ENCODE measurements around the gene SNCB. TPM values are rescaled to one million over a fixed set of nuclear protein-coding genes. Genes with fewer than 3 reads are reported as not detected.
"Not testable (repeated sequence)": the region's sequence is repeated elsewhere in the genome, so short reads cannot be mapped to it uniquely, and the experiment has no call there.

The SNCB gene
- total and polyA plus RNA-seq, 4 donors: 13.6 to 271 (median 157) TPM

DNA sequence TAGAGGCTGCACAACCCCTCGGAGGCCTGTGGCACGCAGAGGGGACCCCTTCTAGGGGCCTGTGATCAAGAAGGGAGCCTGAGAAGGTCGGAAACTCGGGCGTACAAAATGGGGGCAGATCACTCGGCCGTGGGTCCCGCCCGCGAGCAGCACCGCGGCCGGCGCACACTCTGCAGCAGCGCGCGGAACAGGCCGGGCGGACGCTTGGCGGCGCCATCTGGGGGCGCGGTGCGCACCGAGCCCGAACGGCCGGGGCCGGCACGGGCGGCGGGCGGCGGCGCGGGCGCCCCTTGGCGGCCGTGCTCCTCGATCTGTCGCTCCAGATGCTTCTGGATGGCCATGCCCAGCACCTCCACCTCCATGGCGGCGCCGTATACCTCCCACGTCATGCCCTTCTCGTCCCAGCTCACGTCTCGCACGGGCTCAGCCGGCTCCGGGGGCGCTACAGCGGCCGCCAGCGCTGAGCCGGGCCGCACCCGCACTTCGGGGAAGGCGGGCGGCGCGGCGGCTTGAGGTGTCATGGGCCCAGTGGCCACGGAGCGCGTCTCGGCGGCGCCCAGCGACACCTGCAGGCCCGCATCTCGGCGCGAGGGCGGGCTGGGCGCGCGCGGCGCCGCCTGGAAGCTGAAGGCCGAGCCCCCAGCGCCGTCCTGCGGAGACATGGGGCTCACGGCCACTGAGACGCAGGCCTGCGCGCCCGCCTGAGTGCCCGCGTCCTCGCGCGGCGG, 33.5 kb downstream of the SNCB start:
- peaks cover 2% of the 10 kb centered on the region for H3K4me1 ChIP-seq (ENCODE audit: control insufficient read depth, insufficient read depth, low read length)
- no peaks in the 10 kb centered on the region for H3K9me3 ChIP-seq (ENCODE audit: control insufficient read depth, insufficient read depth, low read length)
- H3K36me3 ChIP-seq (ENCODE audit: control insufficient read depth, insufficient read depth, low read length): peaks cover 68% of the 10 kb centered on the region
- 43% methylated on average over 87 of the region's 98 CpGs for WGBS (ENCODE audit: insufficient coverage)
- DNase-seq (ENCODE audit: low read depth in 4 of 6, low spot score in 6 of 6): no peak
- no peak overlapping the region for H3K4me3 ChIP-seq (ENCODE audit: low read depth, low read length)
- no peak overlapping the region for H3K27ac ChIP-seq (ENCODE audit: low read depth, low read length)
- H3K27me3 ChIP-seq (ENCODE audit: control insufficient read depth, insufficient read depth, low read length): no peaks in the 10 kb centered on the region

DNA sequence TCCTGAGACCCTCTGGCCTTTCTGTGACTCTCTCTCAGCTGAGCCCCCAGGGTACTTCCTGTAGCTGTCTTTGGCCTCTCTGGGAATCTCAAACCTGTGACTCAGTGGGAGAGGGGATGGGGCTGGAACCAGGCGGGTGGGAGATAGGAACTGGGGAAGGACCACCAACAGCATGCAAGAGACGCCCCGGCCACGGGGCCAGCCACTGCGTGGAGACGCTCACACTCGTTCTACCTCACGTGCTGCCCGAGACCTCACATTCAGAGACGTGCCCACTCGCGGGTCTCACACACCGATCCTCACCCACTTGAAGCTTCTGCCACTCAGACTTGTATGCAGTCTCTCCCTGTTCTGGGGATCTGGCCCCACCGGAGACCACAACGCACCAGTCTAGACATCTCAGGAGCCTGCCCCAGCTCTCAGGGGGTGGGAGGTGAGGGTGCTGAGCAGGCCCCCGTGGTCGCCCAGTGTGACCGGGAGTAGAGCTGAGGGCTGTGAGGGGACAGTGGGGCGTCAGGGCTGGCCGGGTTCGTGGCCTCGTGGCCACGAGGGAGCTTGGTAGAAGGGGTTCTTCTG, 34.2 kb downstream of the SNCB start:
- Histone ChIP-seq H3K4me3 (ENCODE audit: low read depth, low read length) (no peak overlapping the region), H3K9me3 (ENCODE audit: control insufficient read depth, insufficient read depth, low read length) (no peaks in the 10 kb centered on the region), H3K36me3 (ENCODE audit: control insufficient read depth, insufficient read depth, low read length) (peaks cover 74% of the 10 kb centered on the region), H3K27ac (ENCODE audit: low read depth, low read length) (no peak overlapping the region), H3K4me1 (ENCODE audit: control insufficient read depth, insufficient read depth, low read length) (no peaks in the 10 kb centered on the region), H3K27me3 (ENCODE audit: control insufficient read depth, insufficient read depth, low read length) (no peaks in the 10 kb centered on the region)
- WGBS (ENCODE audit: insufficient coverage): 91% methylated on average over 22 of the region's 23 CpGs
- DNase-seq (ENCODE audit: low read depth in 4 of 6, low spot score in 6 of 6): no peak

DNA sequence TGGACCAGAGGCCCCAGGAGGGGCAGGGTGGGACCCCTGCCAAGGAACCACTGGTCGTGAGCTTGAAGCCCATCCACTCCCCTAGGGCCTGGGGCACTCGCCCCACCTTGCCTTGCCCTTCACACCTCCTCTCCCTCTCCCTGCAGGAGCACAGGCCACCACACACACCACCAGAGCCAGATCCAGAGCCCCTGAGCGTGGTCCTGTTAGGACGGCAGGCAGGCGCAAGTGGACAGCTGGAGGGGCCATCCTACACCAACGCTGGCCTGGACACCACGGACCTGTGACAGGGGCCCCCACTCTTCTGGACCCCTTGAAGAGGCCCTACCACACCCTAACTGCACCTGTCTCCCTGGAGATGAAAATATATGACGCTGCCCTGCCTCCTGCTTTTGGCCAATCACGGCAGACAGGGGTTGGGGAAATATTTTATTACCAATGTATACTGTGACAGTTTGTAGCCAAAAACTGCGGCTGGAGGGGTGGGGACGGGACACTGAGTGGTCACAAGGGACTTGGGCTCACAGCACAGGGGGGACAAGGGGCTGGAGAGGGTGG, 34.9 kb downstream of the SNCB start:
- Histone ChIP-seq H3K27me3 (ENCODE audit: control insufficient read depth, insufficient read depth, low read length) (no peaks in the 10 kb centered on the region), H3K36me3 (ENCODE audit: control insufficient read depth, insufficient read depth, low read length) (peaks cover 81% of the 10 kb centered on the region), H3K9me3 (ENCODE audit: control insufficient read depth, insufficient read depth, low read length) (no peaks in the 10 kb centered on the region), H3K4me1 (ENCODE audit: control insufficient read depth, insufficient read depth, low read length) (no peaks in the 10 kb centered on the region), H3K27ac (ENCODE audit: low read depth, low read length) (no peak overlapping the region), H3K4me3 (ENCODE audit: low read depth, low read length) (no peak overlapping the region)
- WGBS (ENCODE audit: insufficient coverage): 85% methylated on average over 7 of the region's 11 CpGs
- DNase-seq (ENCODE audit: low read depth in 4 of 6, low spot score in 6 of 6): no peak

DNA sequence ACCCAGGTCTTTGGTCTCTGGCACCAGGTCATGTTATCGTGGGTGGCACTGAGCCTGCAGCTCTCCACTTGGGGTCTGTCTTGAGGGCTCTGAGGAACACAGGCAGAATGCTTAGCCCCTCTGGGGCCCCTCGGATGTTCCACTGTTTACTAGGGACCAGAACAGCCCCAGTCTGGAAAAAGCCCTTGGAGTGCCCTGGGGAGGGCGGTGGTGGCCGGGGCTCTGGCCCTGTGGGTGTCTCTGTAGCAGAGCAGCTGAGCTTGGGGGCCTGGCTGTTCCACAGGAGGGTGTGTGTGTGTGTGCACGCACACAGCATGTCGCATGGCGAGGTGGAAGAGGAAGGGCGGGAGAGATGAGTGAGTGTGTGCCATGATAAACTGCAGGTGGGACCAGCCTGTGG, 35.8 kb downstream of the SNCB start:
- no peak overlapping the region for H3K4me3 ChIP-seq (ENCODE audit: low read depth, low read length)
- H3K27ac ChIP-seq (ENCODE audit: low read depth, low read length): no peak overlapping the region
- no peaks in the 10 kb centered on the region for H3K27me3 ChIP-seq (ENCODE audit: control insufficient read depth, insufficient read depth, low read length)
- H3K4me1 ChIP-seq (ENCODE audit: control insufficient read depth, insufficient read depth, low read length): no peaks in the 10 kb centered on the region
- no peak for DNase-seq (ENCODE audit: low read depth in 4 of 6, low spot score in 6 of 6)
- WGBS (ENCODE audit: insufficient coverage): 85% methylated on average over 7 of the region's 8 CpGs
- H3K9me3 ChIP-seq (ENCODE audit: control insufficient read depth, insufficient read depth, low read length): no peaks in the 10 kb centered on the region
- H3K36me3 ChIP-seq (ENCODE audit: control insufficient read depth, insufficient read depth, low read length): peaks cover 84% of the 10 kb centered on the region

DNA sequence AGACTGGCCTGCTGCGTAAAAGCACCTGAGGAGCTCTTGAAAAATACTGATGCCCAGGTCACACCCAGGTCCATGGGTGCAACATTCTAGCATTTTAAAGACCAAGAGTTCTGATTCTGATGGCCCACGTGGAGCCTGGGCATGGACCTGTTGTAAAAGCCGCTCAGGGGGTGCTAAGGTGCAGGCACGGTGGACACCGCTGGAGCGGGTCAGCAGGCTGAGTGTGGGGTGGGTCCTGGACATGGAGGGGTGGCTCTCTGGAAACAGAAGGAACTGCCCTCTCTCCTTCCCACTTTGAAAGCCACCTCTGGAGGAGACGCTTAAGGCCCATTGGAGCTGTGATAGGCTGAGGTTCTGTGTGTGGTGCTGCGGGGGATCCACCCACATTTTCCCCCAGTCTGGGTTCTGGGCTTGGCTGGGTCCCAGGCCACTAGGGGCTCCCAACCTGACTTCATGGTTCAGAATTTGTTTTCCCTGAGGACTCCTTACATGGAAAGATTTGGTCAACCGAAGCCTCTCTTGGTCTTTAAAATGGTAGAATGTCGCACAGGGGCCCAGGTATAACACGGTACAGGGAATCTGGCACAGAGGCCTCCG, 37.0 kb downstream of the SNCB start:
- peaks cover 81% of the 10 kb centered on the region for H3K36me3 ChIP-seq (ENCODE audit: control insufficient read depth, insufficient read depth, low read length)
- H3K27ac ChIP-seq (ENCODE audit: low read depth, low read length): no peak overlapping the region
- no peaks in the 10 kb centered on the region for H3K9me3 ChIP-seq (ENCODE audit: control insufficient read depth, insufficient read depth, low read length)
- 92% methylated on average over 8 of the region's 12 CpGs for WGBS (ENCODE audit: insufficient coverage)
- H3K4me1 ChIP-seq (ENCODE audit: control insufficient read depth, insufficient read depth, low read length): no peaks in the 10 kb centered on the region
- no peak for DNase-seq (ENCODE audit: low read depth in 4 of 6, low spot score in 6 of 6)
- H3K4me3 ChIP-seq (ENCODE audit: low read depth, low read length): no peak overlapping the region
- no peaks in the 10 kb centered on the region for H3K27me3 ChIP-seq (ENCODE audit: control insufficient read depth, insufficient read depth, low read length)

DNA sequence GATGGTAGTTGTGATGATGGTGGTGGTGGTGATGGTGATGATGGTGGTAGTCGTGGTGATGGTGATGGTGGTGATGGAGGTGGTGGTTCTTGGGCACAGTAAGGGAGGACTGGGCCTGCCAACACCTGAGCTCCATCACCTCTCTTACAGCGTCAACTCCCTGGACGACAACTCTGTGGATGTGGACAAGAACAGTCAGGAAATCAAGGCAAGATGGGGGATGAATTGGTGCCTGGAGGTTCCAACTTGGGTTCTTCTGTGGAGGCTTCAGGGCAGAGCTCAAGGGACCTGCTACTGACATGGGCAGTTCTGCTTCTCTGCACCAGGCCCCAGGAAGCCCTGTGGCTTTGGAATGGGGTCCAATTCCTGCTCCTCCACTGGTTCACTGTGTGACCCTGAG, 37.8 kb downstream of the SNCB start:
- no peaks in the 10 kb centered on the region for H3K27me3 ChIP-seq (ENCODE audit: control insufficient read depth, insufficient read depth, low read length)
- WGBS (ENCODE audit: insufficient coverage): 100% methylated on average over 1 of the region's 3 CpGs
- H3K36me3 ChIP-seq (ENCODE audit: control insufficient read depth, insufficient read depth, low read length): peaks cover 77% of the 10 kb centered on the region
- no peaks in the 10 kb centered on the region for H3K4me1 ChIP-seq (ENCODE audit: control insufficient read depth, insufficient read depth, low read length)
- H3K9me3 ChIP-seq (ENCODE audit: control insufficient read depth, insufficient read depth, low read length): no peaks in the 10 kb centered on the region
- H3K4me3 ChIP-seq (ENCODE audit: low read depth, low read length): no peak overlapping the region
- H3K27ac ChIP-seq (ENCODE audit: low read depth, low read length): no peak overlapping the region
- DNase-seq (ENCODE audit: low read depth in 4 of 6, low spot score in 6 of 6): no peak

DNA sequence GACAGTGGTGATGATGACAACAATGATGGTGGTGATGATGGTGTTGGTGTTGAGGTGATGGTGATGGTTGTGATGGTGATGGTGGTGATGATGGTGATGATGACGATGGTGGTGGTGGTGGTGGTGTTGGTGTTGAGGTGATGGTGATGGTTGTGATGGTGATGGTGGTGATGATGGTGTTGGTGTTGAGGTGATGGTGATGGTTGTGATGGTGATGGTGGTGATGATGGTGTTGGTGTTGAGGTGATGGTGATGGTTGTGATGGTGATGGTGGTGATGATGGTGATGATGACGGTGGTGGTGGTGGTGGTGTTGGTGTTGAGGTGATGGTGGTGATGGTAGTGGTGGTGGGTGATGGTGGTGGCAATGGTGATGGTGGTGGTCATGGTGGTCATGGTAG, 38.7 kb downstream of the SNCB start:
- H3K4me3 ChIP-seq (ENCODE audit: low read depth, low read length); H3K9me3 ChIP-seq (ENCODE audit: control insufficient read depth, insufficient read depth, low read length); DNase-seq (ENCODE audit: low read depth in 4 of 6, low spot score in 6 of 6); H3K27me3 ChIP-seq (ENCODE audit: control insufficient read depth, insufficient read depth, low read length); H3K27ac ChIP-seq (ENCODE audit: low read depth, low read length); H3K4me1 ChIP-seq (ENCODE audit: control insufficient read depth, insufficient read depth, low read length): not testable (repeated sequence)
- WGBS (ENCODE audit: insufficient coverage): 48% methylated on average over 2 of the region's 2 CpGs
- peaks cover 73% of the 10 kb centered on the region for H3K36me3 ChIP-seq (ENCODE audit: control insufficient read depth, insufficient read depth, low read length)

DNA sequence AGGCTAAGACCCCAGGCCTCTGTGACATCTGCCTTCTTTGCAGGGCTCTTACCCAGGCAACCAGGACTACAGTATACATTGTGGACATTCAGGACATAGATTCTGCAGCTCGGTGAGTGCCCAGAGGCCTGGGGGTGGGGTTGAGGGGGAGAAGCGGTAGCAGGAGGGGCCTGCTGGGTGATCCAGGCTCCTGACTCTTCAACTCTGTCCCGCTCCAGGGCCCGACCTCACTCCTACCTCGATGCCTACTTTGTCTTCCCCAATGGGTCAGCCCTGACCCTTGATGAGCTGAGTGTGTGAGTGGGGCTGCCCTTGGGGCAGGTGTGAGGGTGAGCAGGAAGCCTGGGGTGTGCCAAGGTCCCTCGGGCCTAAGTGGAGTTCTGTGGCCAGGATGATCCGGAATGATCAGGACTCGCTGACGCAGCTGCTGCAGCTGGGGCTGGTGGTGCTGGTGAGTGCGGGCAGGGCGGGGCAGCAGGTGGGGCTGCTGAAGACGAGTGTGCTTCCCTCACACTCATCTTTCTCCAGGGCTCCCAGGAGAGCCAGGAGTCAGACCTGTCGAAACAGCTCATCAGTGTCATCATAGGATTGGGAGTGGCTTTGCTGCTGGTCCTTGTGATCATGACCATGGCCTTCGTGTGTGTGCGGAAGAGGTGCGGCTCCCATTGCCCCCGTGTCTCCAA, 40.2 kb downstream of the SNCB start:
- H3K36me3 ChIP-seq (ENCODE audit: control insufficient read depth, insufficient read depth, low read length): peaks cover 62% of the 10 kb centered on the region
- H3K4me1 ChIP-seq (ENCODE audit: control insufficient read depth, insufficient read depth, low read length): no peaks in the 10 kb centered on the region
- DNase-seq (ENCODE audit: low read depth in 4 of 6, low spot score in 6 of 6): no peak
- H3K27me3 ChIP-seq (ENCODE audit: control insufficient read depth, insufficient read depth, low read length): no peaks in the 10 kb centered on the region
- 86% methylated on average over 4 of the region's 17 CpGs for WGBS (ENCODE audit: insufficient coverage)
- H3K4me3 ChIP-seq (ENCODE audit: low read depth, low read length): no peak overlapping the region
- peaks cover 1% of the 10 kb centered on the region for H3K9me3 ChIP-seq (ENCODE audit: control insufficient read depth, insufficient read depth, low read length)
- H3K27ac ChIP-seq (ENCODE audit: low read depth, low read length): no peak overlapping the region

DNA sequence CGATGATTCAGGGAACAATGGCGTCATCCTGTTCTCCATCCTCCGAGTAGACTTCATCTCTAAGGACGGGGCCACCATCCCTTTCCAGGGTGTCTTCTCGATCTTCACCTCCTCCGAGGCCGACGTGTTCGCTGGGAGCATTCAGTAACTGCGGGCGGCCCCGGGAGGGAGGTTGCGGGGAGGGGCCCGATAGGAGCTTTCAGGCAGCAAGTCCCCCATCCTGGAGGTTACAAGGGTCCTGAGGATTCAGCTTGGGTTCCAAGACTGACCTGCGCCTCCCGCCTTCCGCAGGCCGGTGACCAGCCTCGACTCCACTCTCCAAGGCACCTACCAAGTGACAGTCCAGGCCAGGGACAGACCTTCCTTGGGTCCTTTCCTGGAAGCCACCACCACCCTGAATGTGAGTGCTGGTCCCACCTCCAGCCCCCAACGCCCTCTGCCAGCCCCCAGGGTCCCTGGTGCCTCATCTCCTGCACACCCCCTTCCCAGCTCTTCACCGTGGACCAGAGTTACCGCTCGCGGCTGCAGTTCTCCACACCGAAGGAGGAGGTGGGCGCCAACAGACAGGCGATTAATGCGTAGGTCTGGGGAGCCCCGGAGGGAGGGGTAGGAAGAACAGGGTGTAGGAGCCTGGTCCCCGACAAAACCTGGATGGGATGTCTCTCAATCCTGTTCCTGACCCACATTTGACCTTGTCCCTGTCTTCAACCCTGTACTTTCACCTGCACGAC, 41.1 kb downstream of the SNCB start:
- H3K27ac ChIP-seq (ENCODE audit: low read depth, low read length): no peak overlapping the region

More for the DNA sequence above, 41.1 kb downstream of the SNCB start:
- no peak overlapping the region for H3K4me3 ChIP-seq (ENCODE audit: low read depth, low read length)
- peaks cover 3% of the 10 kb centered on the region for H3K9me3 ChIP-seq (ENCODE audit: control insufficient read depth, insufficient read depth, low read length)
- H3K27me3 ChIP-seq (ENCODE audit: control insufficient read depth, insufficient read depth, low read length): no peaks in the 10 kb centered on the region
- peaks cover 57% of the 10 kb centered on the region for H3K36me3 ChIP-seq (ENCODE audit: control insufficient read depth, insufficient read depth, low read length)
- H3K4me1 ChIP-seq (ENCODE audit: control insufficient read depth, insufficient read depth, low read length): no peaks in the 10 kb centered on the region
- DNase-seq (ENCODE audit: low read depth in 4 of 6, low spot score in 6 of 6): no peak
- 87% methylated on average over 20 of the region's 31 CpGs for WGBS (ENCODE audit: insufficient coverage)
